WERI-Rb-1 (cell line): Measurements from ENCODE around the gene GFPT1.

Experiments
- DNase-seq: peaks from one replicate; pipeline ENCODE4 v3.0.0-alpha.2; 2020
- H3K27ac ChIP-seq: fragments of 250-450 bp; sonication (Bioruptor Pico); 2 replicates; pipeline ENCODE4 v1.5.1; 2020; ENCODE audit warnings: mild to moderate bottlenecking, moderate library complexity
- H3K27me3 ChIP-seq: fragments of 250-450 bp; sonication (Bioruptor Pico); 2 replicates; pipeline ENCODE4 v1.5.1; 2021; ENCODE audit warnings: mild to moderate bottlenecking, low read depth, moderate library complexity; ENCODE audit not compliant: insufficient read depth, severe bottlenecking
- H3K36me3 ChIP-seq: fragments of 250-450 bp; sonication (Bioruptor Pico); 2 replicates; pipeline ENCODE4 v1.5.1; 2020; ENCODE audit warnings: mild to moderate bottlenecking, moderate library complexity
- H3K4me3 ChIP-seq: 2 replicates; pipeline ENCODE4 v1.5.1; 2011; ENCODE audit warnings: low read depth, mild to moderate bottlenecking, control low read depth, low read length
- H3K9me3 ChIP-seq: fragments of 250-450 bp; sonication (Bioruptor Pico); 2 replicates; pipeline ENCODE4 v1.5.1; 2021; ENCODE audit warnings: mild to moderate bottlenecking, moderate library complexity; ENCODE audit not compliant: severe bottlenecking
- TF ChIP-seq, protein P1 (sequence below): IDR thresholded peaks from 2 replicates; pipeline ENCODE4 v1.5.1; 2011; ENCODE audit warnings: low read depth, mild to moderate bottlenecking, control low read depth, inconsistent platforms, low read length

GFPT1 gene

DNA sequence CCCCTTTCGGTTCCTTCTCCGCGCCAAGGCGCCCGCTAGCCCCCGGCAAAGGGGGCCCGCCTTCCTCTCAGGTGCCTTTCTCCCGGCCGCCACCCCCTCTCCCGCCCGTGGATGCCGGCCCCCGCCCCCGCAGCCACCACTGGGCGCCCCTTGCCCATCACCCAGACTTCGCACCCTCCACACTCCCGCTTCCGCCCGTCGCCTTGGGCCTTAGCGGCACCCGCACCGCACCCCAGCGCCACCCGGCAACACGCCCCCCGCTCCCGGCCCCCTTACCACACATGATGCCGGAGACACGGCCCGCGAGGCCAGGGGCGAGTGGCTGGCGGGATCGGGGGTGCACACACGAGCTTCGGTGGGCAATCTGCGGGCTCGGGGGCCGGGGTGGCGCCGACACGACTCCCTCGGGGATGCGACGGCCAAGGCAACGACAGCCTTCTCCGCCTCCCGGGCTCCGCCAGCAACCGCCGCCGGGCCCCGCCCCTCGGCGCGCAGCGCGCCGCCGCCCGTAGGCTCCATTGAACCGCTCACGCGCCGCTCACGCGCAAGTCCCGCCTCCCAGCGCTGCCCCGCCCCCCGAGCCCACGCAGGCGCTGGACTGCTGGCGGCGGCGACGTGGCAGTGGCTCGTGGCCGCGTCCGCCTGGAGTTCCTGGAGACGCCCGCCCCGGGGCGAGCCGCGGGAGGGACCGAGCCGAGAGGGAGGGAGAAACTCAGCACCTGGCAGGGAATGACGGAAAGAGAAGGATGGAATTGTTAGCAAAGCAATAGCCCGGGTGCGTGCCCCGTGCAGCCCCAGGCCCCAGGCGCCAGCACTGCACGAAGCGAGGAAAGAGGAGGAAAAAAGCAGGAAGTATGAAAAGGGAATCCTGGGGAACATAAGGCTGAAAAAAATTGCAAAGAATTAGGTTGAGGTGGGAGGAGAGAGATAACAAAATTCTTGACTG is at the start of gene GFPT1:
TSS of gene GFPT1 (minus strand) at position 439 of the 946 bp plus-strand sequence. CDS start at position 283, 156 bp downstream.
- Histone ChIP-seq H3K27ac (peak within 1 kb of the TSS; percentile 83), H3K9me3 (no peaks in the 10 kb centered on the region), H3K4me3 (peak within 1 kb of the TSS; percentile 94), H3K27me3 (no peaks in the 10 kb centered on the region), H3K36me3 (peaks cover 15% of the 10 kb centered on the region)
- DNase-seq: peak; percentile 97
- TF ChIP-seq, protein P1, sequence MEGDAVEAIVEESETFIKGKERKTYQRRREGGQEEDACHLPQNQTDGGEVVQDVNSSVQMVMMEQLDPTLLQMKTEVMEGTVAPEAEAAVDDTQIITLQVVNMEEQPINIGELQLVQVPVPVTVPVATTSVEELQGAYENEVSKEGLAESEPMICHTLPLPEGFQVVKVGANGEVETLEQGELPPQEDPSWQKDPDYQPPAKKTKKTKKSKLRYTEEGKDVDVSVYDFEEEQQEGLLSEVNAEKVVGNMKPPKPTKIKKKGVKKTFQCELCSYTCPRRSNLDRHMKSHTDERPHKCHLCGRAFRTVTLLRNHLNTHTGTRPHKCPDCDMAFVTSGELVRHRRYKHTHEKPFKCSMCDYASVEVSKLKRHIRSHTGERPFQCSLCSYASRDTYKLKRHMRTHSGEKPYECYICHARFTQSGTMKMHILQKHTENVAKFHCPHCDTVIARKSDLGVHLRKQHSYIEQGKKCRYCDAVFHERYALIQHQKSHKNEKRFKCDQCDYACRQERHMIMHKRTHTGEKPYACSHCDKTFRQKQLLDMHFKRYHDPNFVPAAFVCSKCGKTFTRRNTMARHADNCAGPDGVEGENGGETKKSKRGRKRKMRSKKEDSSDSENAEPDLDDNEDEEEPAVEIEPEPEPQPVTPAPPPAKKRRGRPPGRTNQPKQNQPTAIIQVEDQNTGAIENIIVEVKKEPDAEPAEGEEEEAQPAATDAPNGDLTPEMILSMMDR: no peak

DNA sequence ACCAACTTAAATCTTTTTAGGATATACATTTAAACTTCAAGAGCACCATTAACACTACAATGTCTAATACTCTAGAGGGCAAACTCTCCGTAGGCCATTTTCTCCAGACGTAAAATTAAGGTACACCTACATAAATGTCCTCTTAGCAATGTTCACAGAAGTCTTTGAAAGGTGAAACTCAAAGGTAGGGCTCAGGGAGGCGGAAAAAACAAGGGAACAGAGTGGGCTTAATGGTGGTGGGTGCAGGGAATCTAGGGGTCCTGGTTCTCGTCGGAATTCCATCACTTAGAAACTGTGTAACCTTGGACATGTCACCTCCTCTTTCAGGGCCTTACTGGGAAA is 49.5 kb upstream of the GFPT1 start:
- H3K27ac ChIP-seq: peak overlapping the region; percentile 93
- H3K27me3 ChIP-seq: no peaks in the 10 kb centered on the region
- DNase-seq: no peak
- TF ChIP-seq, protein P1: no peak
- no peaks in the 10 kb centered on the region for H3K9me3 ChIP-seq
- peaks cover 5% of the 10 kb centered on the region for H3K36me3 ChIP-seq
- H3K4me3 ChIP-seq: peak overlapping the region; percentile 71

DNA sequence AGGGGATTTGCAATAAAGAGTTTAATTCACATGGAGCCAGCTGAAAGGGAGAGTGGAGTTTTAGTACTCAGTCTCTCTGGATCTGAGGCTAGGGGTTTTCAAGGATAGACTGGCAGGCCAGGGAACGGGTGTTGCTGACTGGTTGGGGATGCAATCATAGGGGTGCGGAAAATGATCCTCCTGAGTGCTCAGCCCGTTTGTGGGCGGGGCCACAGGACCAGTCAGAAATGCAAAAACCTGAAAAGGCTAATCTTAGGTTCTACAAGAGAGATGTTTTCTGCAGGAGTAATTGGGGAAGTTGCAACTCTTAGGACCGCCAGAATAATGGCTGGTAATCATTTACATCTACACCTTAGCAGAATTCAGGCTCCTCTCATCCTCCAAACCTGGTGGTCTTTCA is 47.7 kb upstream of the GFPT1 start:
- H3K9me3 ChIP-seq: no peaks in the 10 kb centered on the region
- H3K36me3 ChIP-seq: peaks cover 18% of the 10 kb centered on the region
- no peak for DNase-seq
- TF ChIP-seq, protein P1: no peak
- H3K27me3 ChIP-seq: no peaks in the 10 kb centered on the region
- H3K27ac ChIP-seq: no peak overlapping the region
- H3K4me3 ChIP-seq: no peak overlapping the region

DNA sequence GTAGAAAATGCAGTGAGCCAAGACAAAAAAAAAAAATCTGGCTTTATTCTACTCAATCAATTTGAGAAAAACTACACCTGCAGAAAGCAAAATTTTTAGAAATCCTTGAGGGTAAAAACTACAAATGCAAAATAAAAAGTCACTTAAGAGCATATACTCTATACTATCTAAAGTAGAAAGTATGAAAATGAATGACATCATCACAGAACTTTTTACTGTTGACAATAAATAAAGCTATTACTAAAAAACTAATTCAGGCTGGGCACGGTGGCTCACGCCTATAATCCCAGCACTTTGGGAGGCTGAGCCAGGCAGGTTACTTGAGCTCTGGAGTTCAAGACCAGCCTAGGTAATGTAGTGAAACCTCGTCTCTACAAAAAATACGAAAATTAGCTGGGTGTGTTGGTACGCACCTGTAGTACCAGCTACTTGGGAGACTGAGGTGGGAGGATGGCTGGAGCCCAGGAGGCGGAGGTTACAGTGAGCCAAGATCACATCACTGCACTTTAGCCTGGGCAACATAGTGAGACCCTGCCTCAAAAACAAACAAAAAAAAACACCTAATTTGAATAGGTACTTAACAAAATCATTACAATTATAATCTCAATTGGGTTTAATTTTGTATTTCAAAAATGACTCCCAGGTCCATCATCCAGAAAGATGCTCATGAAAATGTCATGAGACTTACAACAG is 42.6 kb upstream of the GFPT1 start:
- peaks cover 45% of the 10 kb centered on the region for H3K36me3 ChIP-seq

DNA sequence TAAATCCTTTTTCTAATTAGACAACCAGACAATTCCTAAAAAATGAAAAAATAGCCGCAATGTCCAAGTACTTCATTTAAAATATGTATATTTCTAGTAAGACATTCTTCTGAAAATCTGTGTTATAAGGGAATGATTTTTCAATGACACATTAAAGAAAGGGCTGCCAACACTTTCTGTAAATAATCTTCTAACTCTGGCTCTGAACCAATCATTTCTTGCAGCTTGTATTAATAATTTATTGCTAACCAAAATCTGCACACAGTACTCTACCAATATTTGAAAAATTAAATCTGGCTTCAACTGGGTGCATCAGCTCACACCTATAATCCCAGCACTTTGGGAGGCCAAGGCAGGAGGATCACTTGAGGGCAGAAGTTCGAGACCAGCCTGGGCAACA is 42.0 kb upstream of the GFPT1 start:
- H3K27me3 ChIP-seq: no peaks in the 10 kb centered on the region
- H3K4me3 ChIP-seq: no peak overlapping the region
- H3K36me3 ChIP-seq: peaks cover 45% of the 10 kb centered on the region
- TF ChIP-seq, protein P1: no peak
- no peaks in the 10 kb centered on the region for H3K9me3 ChIP-seq
- no peak overlapping the region for H3K27ac ChIP-seq
- no peak for DNase-seq

More for the DNA sequence above, 42.6 kb upstream of the GFPT1 start:
- Histone ChIP-seq H3K27ac (no peak overlapping the region), H3K9me3 (no peaks in the 10 kb centered on the region), H3K27me3 (no peaks in the 10 kb centered on the region), H3K4me3 (no peak overlapping the region)
- TF ChIP-seq, protein P1: no peak
- no peak for DNase-seq
